ENCODE results near the gene KDM1B. TPM values are rescaled to one million over a fixed set of nuclear protein-coding genes. Genes with fewer than 3 reads are reported as not detected.

KDM1B gene
- total and polyA plus RNA-seq, 8 donors, result 2.6 to 11.9 (median 6.5) TPM

- TF ChIP-seq, protein P1, sequence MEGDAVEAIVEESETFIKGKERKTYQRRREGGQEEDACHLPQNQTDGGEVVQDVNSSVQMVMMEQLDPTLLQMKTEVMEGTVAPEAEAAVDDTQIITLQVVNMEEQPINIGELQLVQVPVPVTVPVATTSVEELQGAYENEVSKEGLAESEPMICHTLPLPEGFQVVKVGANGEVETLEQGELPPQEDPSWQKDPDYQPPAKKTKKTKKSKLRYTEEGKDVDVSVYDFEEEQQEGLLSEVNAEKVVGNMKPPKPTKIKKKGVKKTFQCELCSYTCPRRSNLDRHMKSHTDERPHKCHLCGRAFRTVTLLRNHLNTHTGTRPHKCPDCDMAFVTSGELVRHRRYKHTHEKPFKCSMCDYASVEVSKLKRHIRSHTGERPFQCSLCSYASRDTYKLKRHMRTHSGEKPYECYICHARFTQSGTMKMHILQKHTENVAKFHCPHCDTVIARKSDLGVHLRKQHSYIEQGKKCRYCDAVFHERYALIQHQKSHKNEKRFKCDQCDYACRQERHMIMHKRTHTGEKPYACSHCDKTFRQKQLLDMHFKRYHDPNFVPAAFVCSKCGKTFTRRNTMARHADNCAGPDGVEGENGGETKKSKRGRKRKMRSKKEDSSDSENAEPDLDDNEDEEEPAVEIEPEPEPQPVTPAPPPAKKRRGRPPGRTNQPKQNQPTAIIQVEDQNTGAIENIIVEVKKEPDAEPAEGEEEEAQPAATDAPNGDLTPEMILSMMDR (IDR thresholded peaks at IDR 0.05), result no peak
- intact Hi-C loops (cut with DNase I), result no loop called here
- Histone ChIP-seq H3K4me3 (no peak overlapping the region), H3K36me3 (peaks cover 0 to 37% (median 5%) of the 10 kb centered on the region in 3 donors), H3K4me1 (no peaks in the 10 kb centered on the region), H3K27ac (no peak overlapping the region), H3K9me3 (no peaks in the 10 kb centered on the region), H3K27me3 (no peaks in the 10 kb centered on the region)
- FAIRE-seq (no peak), DNase-seq (no peak), ATAC-seq (no peak)
- 94 to 97% methylated on average over 11 of the region's 11 CpGs for WGBS, 2 donors
Measured at GRCh38 chr6:18242062-18242851, 87.0 kb downstream of the KDM1B start.

GRCh38 chr6:18243302-18243893 lies 88.2 kb downstream of the KDM1B start:
- H3K27ac ChIP-seq, result no peak overlapping the region
- no peak for DNase-seq
- H3K4me3 ChIP-seq, result no peak overlapping the region
- peak in 2 of 4 donors; percentile 34 to 37 for ATAC-seq
- 48 to 51% methylated on average over 3 of the region's 3 CpGs for WGBS, 2 donors
- no peaks in the 10 kb centered on the region for H3K4me1 ChIP-seq
- TF ChIP-seq, protein P1 (IDR thresholded peaks at IDR 0.05), result no peak
- peaks cover 0 to 42% (median 5%) of the 10 kb centered on the region in 3 donors for H3K36me3 ChIP-seq
- intact Hi-C loops (cut with DNase I), result no loop called here
- no peak for FAIRE-seq
- no peaks in the 10 kb centered on the region for H3K27me3 ChIP-seq
- H3K9me3 ChIP-seq, result no peaks in the 10 kb centered on the region

DNA sequence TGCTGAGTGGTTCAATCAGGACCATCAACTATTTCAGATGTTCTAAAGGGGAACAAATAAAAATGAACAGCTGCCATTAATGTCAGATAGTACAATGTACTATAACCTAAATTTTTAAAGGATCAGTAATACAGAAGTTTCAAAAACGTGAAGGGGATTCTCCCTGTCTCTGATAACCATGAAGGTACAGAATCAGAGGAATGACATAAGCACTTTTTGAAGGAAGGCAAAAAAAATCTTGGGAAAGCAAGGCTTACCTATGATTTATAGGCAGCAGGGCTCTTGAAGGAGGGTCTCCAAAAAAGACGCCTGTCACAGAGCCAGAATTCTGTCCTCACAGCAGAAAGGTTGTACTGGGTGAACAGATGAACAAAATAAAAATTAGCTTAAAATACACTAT lies 89.0 kb downstream of the KDM1B start:
- no peak overlapping the region for H3K27ac ChIP-seq
- WGBS, 2 donors, result 87 to 92% methylated on average over 2 of the region's 2 CpGs
- no peaks in the 10 kb centered on the region for H3K9me3 ChIP-seq
- intact Hi-C loops (cut with DNase I), result no loop called here
- FAIRE-seq (no peak), DNase-seq (no peak), ATAC-seq (no peak)
- TF ChIP-seq, protein P1 (IDR thresholded peaks at IDR 0.05), result no peak
- peaks cover 0 to 50% (median 5%) of the 10 kb centered on the region in 3 donors for H3K36me3 ChIP-seq
- no peaks in the 10 kb centered on the region for H3K4me1 ChIP-seq
- H3K27me3 ChIP-seq, result no peaks in the 10 kb centered on the region
- no peak overlapping the region for H3K4me3 ChIP-seq

- Histone ChIP-seq H3K4me1 (no peaks in the 10 kb centered on the region), H3K27ac (no peak overlapping the region), H3K9me3 (no peaks in the 10 kb centered on the region), H3K4me3 (no peak overlapping the region), H3K27me3 (no peaks in the 10 kb centered on the region), H3K36me3 (peaks cover 0 to 54% (median 5%) of the 10 kb centered on the region in 3 donors)
- WGBS, 2 donors, result 91 to 94% methylated on average over 1 of the region's 1 CpG
- ATAC-seq, result no peak
- no peak for DNase-seq
- intact Hi-C loops (cut with DNase I), result no loop called here
- no peak for FAIRE-seq
- TF ChIP-seq, protein P1 (IDR thresholded peaks at IDR 0.05), result no peak
Measured at GRCh38 chr6:18245079-18245478, 89.9 kb downstream of the KDM1B start.

- WGBS, 2 donors, result 86 to 92% methylated on average over 7 of the region's 7 CpGs
- peaks cover 0 to 54% (median 5%) of the 10 kb centered on the region in 3 donors for H3K36me3 ChIP-seq
- no peaks in the 10 kb centered on the region for H3K27me3 ChIP-seq
- H3K9me3 ChIP-seq, result no peaks in the 10 kb centered on the region
- TF ChIP-seq, protein P1 (IDR thresholded peaks at IDR 0.05), result no peak
- intact Hi-C loops (cut with DNase I), result no loop called here
- H3K4me1 ChIP-seq, result no peaks in the 10 kb centered on the region
- H3K27ac ChIP-seq, result no peak overlapping the region
- FAIRE-seq (no peak), ATAC-seq (no peak), DNase-seq (no peak)
- H3K4me3 ChIP-seq, result no peak overlapping the region
Measured at GRCh38 chr6:18245642-18246041, 90.4 kb downstream of the KDM1B start.
